GM20431 (cell line): ENCODE measurements around the gene LUZP4.
"Not testable (repeated sequence)": the region's sequence is repeated elsewhere in the genome, so short reads cannot be mapped to it uniquely, and the experiment has no call there.

Experiments
- in situ Hi-C: fragments of 300-500 bp; cut with MseI, MboI; formaldehyde crosslinking; loops from one replicate; pipeline ENCODE4 v1.15.0; 2020; ENCODE audit warnings: low sequenced_read_pairs; ENCODE audit not compliant: unreplicated experiment

The LUZP4 gene

GRCh38 chrX:115332832-115333231 is 43.3 kb downstream of the LUZP4 start:
- in situ Hi-C loops = no loop called here

GRCh38 chrX:115333446-115333845 is 43.9 kb downstream of the LUZP4 start:
- in situ Hi-C loops = no loop called here

- in situ Hi-C loops = no loop called here
Observed at GRCh38 chrX:115337491-115338144, 48.1 kb downstream of the LUZP4 start.

GRCh38 chrX:115339441-115340025 is 50.0 kb downstream of the LUZP4 start:
- in situ Hi-C loops = no loop called here

GRCh38 chrX:115341421-115341820 is 51.9 kb downstream of the LUZP4 start:
- in situ Hi-C loops = no loop called here

- in situ Hi-C loops = no loop called here
Observed at GRCh38 chrX:115344885-115345614, 55.5 kb downstream of the LUZP4 start.

- in situ Hi-C loops = no loop called here
Observed at GRCh38 chrX:115345615-115346014, 56.1 kb downstream of the LUZP4 start.

GRCh38 chrX:115346738-115347137 is 57.2 kb downstream of the LUZP4 start:
- in situ Hi-C loops = not testable (repeated sequence)

GRCh38 chrX:115348446-115349225 is 59.1 kb downstream of the LUZP4 start:
- in situ Hi-C loops = no loop called here

GRCh38 chrX:115350711-115351381 is 61.3 kb downstream of the LUZP4 start:
- in situ Hi-C loops = no loop called here

- in situ Hi-C loops = no loop called here
Observed at GRCh38 chrX:115356369-115356768, 66.9 kb downstream of the LUZP4 start.
